Stimulated activated CD8-positive, alpha-beta memory T cell treated with anti-CD3 and anti-CD28 coated beads, Interleukin-4, amount 100 ng/mL, for 48 hours (primary cell): ENCODE results near the gene ING5.
A peak's percentile ranks its signal among the peaks of the same experiment; 100 is the strongest.
"Not testable (repeated sequence)": the region's sequence is repeated elsewhere in the genome, so short reads cannot be mapped to it uniquely, and the experiment has no call there.

Experiments used
- DNase-seq: peaks from one replicate; pipeline ENCODE4 v3.0.0-alpha.2; 2020

The ING5 gene

DNA sequence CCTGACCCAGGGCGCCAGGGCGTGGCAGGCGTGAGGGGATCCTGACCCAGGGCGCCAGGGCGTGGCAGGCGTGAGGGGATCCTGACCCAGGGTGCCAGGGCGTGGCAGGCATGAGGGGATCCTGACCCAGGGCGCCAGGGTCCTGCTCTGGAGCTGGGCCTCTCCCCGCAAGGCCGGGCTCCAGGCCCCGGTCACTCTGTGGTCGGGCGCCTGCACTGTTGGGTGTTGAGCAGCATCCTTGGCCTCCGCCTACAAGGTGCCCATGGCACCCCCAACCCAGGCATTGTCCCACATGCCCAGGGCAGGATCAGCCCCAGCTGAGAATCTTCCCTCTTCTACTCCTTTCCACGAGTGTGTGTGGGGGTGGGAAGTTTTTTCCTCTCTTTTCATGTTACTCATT is 41.2 kb downstream of the ING5 start:
- DNase-seq = not testable (repeated sequence)

DNA sequence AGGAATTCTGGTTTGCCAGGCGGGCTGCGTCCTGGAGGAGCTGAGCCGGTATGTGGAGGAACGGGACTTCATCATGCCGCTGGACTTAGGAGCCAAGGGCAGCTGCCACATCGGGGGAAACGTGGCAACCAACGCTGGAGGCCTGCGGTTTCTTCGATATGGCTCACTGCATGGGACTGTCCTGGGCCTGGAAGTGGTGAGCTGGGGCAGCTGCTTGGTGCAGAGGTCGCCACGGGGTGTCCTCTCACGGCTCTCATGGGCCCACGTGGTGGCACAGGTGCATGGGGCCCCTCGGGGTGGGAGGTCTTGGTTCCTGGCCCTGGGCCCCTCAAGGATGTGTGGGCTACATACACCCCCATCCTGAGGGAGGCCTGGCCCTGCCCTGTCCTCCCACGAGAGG is 41.8 kb downstream of the ING5 start:
- DNase-seq = no peak

- no peak for DNase-seq
These were observed 42.4 kb downstream of the ING5 start for GRCh38 chr2:241744028-241744754.

DNA sequence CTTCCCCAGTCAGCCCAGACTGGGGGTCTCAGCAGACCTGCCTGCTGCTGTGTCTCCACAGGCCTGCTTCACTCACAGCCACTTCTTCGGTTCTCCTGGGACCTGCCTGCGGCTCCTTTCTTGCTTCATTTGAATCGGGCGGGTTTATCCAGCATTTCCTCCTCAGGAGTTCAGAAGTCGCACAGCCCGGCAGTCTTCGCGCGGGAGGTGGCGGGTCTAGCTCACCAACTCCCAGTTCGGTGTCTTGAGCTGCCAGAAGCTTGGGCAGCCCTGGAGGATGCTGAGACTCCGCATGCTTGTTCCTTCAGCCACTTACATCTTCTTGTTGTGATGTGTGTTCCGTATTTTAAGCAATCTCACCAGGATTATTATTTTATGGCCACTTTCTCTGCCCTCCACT is 43.4 kb downstream of the ING5 start:
- DNase-seq = no peak

DNA sequence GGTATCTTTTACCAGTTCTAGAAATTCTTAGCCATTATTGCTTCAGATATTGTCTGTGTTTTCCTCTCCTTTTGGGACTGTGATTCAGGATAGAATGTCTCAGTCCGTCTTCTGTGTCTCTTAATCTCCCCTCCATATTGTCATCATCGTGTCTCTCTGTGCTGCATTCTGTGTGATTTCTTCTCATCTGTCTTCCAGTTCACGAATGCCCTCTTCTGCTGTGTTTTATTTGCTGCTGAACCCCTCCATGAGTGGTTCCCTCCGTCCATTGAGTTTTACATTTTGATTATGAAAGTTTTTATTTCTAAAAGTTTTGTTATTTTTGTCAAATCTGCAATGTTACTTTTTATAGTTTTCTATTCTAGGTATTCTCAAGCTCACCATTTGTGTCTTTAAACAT is 44.2 kb downstream of the ING5 start:
- no peak for DNase-seq

DNA sequence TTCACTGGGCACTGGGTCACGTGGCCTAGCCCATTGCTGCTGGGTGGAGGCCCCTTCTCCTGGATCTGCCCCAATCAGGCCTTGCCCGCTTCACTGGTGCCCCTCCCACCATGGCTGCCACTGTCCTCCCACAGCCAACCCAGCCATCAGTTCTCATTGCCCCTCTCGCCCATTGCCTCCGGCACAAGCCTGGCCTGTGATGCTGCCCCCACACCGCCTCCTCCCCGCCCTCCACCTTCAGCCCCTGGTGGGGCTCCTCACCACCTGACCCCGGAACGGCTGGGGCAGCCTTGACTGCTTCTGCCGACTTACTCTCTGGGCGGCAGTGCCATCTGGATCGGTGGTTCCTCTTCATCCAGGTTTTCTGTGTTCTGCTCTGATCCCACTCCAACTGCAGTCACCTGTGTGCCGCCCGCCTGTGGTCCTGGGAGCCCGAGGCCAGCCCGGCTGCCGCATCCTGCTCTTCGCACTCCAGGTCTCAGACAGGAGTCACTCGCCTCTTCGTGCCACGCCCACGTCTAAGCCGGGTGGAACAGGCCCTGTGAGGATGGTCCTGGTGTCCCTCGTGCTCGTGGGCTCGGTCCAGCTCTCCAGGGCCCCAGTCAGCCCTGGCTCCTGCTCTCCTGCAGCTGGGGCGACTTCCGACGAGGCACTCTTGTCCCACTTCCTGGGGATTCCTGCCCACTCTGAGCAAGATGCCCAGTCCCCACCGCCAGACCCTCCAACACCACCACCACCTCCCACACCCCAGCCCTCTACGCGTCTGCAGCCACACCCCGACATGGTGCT is 46.8 kb downstream of the ING5 start:
- no peak for DNase-seq

DNA sequence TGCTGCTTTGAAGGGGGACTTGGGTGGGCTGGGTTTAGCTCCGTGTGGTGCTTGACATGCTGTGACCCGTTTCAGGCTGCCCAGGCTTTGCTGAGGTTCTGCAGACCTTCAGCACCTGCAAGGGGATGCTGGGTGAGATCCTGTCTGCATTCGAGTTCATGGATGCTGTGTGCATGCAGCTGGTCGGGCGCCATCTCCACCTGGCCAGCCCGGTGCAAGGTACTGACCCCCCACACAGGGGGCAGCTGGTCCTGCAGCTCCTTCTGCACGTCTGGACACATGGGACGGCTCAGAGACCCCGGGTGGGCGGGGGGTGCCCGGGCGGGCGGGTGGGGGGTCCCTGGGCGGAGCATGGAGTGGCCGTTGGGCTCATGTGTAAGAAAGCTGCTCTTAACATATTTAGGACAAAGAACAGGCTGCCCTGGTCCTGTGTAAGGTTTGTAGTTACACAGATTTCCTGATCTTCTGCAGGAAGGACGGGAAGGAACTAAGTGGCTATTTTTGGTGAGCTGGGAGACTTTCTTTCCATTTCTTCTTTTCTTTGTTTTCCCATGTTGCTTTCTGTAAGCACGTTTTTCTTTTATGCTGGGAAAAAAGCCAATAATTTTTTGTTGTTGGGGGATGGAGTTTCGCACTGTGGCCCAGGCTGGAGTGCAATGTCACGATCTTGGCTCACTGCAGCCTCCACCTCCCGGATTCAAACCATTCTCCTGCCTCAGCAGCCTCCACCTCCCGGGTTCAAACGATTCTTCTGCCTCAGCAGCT is 48.4 kb downstream of the ING5 start:
- no peak for DNase-seq

DNA sequence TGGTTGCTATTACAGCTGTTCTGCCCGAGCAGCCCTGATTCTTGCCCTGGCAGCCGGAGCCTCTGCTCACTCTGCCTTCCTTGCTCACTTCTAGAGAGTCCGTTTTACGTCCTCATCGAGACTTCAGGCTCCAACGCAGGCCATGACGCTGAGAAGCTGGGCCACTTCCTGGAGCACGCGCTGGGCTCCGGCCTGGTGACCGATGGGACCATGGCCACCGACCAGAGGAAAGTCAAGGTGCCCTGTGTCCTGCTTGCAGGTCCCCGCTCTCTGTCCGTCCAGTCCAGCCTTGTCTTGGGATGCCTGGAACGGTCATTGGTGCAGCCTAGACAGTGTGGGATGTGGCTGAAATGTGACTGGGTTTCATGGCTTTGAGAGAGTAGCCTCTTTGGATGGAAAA is 49.3 kb downstream of the ING5 start:
- no peak for DNase-seq

GRCh38 chr2:241751776-241752175 is 49.9 kb downstream of the ING5 start:
- DNase-seq = no peak

DNA sequence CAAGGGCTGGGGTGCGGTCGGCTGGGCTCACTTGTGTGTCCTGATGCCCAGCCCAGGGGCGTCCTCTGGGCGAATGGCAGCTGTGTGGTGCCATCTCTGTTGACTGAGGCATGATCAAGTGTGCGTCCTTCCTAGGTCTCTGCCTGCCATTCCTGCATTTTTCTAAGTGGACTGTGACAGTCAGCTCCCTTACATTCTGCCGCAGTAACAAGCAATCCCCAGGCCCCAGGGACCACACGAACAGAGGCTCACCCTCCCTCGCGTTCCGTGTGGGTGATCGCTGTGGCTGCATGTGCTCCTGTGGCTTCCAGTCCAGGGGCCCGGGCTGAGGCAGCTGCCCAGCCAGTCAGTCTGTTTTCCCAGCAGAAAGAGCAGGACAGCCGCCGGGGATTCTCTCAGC is 50.4 kb downstream of the ING5 start:
- DNase-seq = no peak

GRCh38 chr2:241752689-241753276 is 50.9 kb downstream of the ING5 start:
- no peak for DNase-seq

DNA sequence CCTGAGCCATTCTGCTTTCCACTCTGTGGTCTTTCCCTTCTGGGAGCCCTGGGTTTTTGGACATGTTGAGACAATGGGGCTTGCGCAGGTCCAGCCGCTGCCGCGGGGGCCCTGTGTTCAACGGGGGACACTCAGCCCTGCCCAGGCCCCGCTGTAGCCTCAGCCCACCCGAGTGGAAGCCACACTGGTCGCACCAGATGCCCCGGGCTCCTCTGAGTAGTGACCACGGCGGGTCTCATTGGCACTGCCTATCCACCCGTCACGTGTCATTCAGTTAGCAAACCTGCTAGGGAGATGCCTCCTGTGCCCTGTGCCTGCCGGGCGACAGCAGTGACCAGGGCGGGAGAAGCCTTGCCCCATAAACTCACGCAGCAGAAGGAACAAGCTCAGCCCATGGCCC is 51.7 kb downstream of the ING5 start:
- DNase-seq = no peak

DNA sequence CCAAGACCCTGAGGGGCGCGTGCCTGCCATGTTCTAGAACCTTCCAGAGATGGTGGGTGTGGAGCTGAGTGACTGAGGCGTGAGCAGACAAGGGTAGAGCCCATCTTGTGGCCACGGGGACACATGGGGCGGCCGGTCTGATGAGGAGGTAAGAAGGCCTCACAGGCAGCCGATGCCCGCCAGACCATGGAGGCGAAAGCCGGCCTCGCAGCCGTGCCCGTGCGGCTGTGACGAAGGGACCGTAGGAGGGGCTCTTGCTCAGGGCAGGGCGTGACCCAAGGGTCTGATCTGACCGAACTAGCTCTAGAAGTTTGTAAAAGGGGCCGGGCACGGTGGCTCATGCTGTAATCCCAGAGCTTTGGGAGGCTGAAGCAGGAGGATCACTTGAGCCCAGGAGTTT is 52.2 kb downstream of the ING5 start:
- no peak for DNase-seq

DNA sequence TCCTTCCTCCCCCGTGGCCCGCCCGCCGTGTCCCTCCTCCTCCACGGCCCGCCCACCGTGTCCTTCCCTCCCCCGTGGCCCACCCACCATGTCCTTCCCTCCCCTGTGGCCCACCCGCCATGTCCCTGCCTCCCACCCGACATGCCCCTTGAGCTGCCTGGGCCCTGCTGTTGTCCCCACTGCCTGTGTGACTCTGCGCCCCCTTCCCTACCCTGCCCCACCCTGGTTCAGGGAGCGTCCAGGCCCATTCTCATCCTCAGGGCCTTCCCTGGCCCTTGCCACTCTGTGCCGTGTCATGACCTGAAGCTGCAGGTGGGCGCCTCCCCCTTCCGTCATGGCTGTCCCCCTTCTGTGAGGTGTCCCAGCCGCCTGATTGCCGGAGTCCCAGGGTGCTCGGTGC is 53.3 kb downstream of the ING5 start:
- DNase-seq = no peak

- DNase-seq = no peak
These were observed 53.9 kb downstream of the ING5 start for GRCh38 chr2:241755777-241756176.

DNA sequence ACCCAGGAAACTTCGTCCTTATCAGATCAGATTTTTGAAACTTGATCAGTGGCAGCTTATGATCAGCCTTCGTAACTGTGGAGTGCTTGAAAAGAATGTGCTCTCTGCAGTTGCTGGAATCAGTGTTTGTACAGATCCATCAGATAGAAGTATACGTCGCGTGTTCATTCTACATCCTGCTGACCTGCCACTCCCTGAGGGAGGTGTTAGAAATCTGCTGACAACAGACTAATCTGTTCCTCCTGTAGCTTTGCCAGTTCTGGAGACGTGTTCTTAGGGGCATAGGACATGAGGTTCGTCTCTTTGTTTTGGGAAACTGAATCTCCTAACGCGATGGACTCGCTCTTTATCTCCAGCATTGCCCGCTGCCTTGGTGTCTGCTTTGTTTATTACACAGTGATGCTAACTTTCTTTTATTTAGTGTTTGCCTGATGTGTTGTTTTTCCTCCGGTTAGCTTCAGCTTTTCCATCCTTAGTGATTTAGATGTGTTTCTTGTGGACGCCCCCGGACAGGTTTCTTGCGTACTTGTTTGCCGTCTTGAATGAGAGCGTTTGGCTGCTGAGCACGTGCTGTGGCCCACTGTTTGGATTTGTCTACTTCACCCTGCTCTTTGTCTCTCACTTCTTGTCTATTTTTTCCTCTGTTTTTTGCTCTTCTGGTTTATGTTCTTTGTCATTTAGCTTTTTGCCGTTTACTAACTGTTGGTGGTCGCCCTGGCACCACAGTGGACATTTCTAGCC is 57.4 kb downstream of the ING5 start:
- no peak for DNase-seq

DNA sequence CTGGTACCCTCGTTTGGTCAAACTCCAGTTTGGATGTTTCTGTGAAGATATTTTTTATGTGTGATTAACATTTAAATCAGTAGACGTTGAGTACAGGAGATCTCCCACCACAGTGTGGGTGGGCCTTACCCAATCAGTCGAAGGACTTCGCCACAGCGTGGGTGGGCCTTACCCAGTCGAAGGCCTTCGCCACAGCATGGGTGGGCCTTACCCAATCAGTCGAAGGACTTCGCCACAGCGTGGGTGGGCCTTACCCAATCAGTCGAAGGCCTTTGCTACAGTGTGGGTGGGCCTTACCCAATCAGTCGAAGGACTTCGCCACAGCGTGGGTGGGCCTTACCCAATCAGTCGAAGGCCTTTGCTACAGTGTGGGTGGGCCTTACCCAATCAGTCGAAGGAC is 58.1 kb downstream of the ING5 start:
- DNase-seq = not testable (repeated sequence)

DNA sequence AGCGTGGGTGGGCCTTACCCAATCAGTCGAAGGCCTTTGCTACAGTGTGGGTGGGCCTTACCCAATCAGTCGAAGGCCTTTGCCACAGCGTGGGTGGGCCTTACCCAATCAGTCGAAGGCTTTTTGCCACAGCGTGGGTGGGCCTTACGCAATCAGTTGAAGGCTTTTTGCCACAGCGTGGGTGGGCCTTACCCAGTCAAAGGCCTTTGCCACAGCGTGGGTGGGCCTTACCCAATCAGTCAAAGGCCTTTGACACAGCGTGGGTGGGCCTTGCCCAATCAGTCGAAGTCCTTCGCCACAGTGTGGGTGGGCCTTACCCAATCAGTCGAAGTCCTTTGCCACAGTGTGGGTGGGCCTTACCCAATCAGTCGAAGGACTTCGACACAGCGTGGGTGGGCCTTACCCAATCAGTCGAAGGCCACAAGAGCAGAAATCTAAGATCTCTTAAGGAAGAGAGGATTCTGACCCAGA is 58.5 kb downstream of the ING5 start:
- DNase-seq = peak; percentile 38

- no peak for DNase-seq
These were observed 60.6 kb downstream of the ING5 start for GRCh38 chr2:241762321-241762932.

GRCh38 chr2:241762933-241763369 is 61.1 kb downstream of the ING5 start:
- DNase-seq = peak; percentile 74

GRCh38 chr2:241763551-241764274 is 61.9 kb downstream of the ING5 start:
- DNase-seq = no peak
